ENCODE data around the gene MDGA2. TPM values are rescaled to one million over a fixed set of nuclear protein-coding genes. Genes with fewer than 3 reads are reported as not detected.

MDGA2 gene
- total and polyA plus RNA-seq, 2 of the 8 experiments (the other 6 are each of a cell fraction or from before 2014, with no cell fraction given), result 0.11 to 0.69 TPM

DNA sequence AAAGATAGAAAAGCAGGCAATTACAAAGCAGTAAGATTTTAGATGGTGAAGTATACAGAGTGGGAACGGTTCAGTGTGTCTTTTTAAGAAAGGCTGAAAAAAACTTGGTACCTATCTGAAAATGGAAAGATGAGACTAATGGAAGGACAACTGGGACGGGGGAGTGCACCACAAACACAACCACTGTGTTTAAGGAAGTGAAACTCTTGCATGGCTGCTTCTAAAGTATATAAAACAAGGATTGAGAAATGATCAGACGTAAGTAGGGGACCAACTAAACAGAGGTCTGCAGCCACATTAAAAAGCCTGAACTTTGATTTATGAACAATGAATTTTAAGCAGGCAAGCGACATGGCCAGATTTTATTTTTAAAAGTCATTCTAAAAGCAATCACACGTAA, 328.6 kb downstream of the MDGA2 start:
- CTCF ChIA-PET (ENCODE audit: partially characterized antibody), result no interaction called here
- Histone ChIP-seq H3K9ac (replicated peaks in 1 of 4; ENCODE audit: extremely low read depth in 1 of 4, low read depth in 3 of 4, low read length in 3 of 4) (no peak overlapping the region), H3K79me2 (ENCODE audit: control insufficient read depth in 1 of 2, insufficient read depth in 2 of 2, low read length in 2 of 2) (no peaks in the 10 kb centered on the region), H3K9me3 (ENCODE audit: insufficient read depth in 2 of 2, low read depth in 1 of 2, low read length in 1 of 2) (no peaks in the 10 kb centered on the region), H3K27ac (ENCODE audit: low read depth, low read length) (no peak overlapping the region), H3K14ac (ENCODE audit: insufficient read length) (no peak overlapping the region), H3K27me3 (replicated peaks in 1 of 4; ENCODE audit: control insufficient read depth in 3 of 4, extremely low read depth in 1 of 4, insufficient read depth in 3 of 4, low read length in 3 of 4) (no peaks in the 10 kb centered on the region), H4K5ac (ENCODE audit: insufficient read length, low read depth, low read length) (no peak overlapping the region), H2BK15ac (ENCODE audit: low read length) (no peak overlapping the region), H3K18ac (ENCODE audit: extremely low read depth, low read length) (no peak overlapping the region), H4K91ac (replicated peaks; ENCODE audit: insufficient read length, low read length) (no peak overlapping the region), H2BK120ac (replicated peaks; ENCODE audit: low read depth, low read length) (no peak overlapping the region), H2BK12ac (ENCODE audit: low read depth, low read length) (no peak overlapping the region), H3K79me1 (ENCODE audit: low read depth, low read length) (no peaks in the 10 kb centered on the region), H4K8ac (ENCODE audit: extremely low read depth, insufficient read depth, low read length) (no peak overlapping the region), H3K4me1 (replicated peaks in 1 of 4; ENCODE audit: control insufficient read depth in 3 of 4, insufficient read depth in 4 of 4, low read length in 3 of 4) (peaks cover 0 to 7% (median 1%) of the 10 kb centered on the region in 4 experiments; a peak in 2 of 7 replicates), H3K36me3 (ENCODE audit: control insufficient read depth in 2 of 4, insufficient read depth in 4 of 4, low read length in 3 of 4) (no peaks in the 10 kb centered on the region), H2AFZ (ENCODE audit: low read length) (no peak overlapping the region), H3K4me2 (ENCODE audit: insufficient read depth in 1 of 2, low read depth in 2 of 2, low read length in 2 of 2) (no peak overlapping the region), H3K4me3 (ENCODE audit: extremely low read depth in 1 of 4, insufficient read depth in 2 of 4, low read depth in 3 of 4, low read length in 4 of 4) (no peak overlapping the region), H2AK5ac (ENCODE audit: low read depth, low read length) (no peak overlapping the region), H2BK20ac (ENCODE audit: low read length) (no peak overlapping the region), H3K23ac (ENCODE audit: insufficient read length) (no peak overlapping the region), H2BK5ac (ENCODE audit: low read depth, low read length) (no peak overlapping the region), H3K4ac (replicated peaks; ENCODE audit: insufficient read length, low read depth, low read length) (no peak overlapping the region), H3K56ac (replicated peaks; ENCODE audit: insufficient read length, low read depth, low read length) (no peak overlapping the region), H4K20me1 (replicated peaks in 1 of 2; ENCODE audit: control insufficient read depth in 1 of 2, insufficient read depth in 2 of 2, low read length in 2 of 2) (no peaks in the 10 kb centered on the region), H3K23me2 (ENCODE audit: low read depth, low read length) (no peaks in the 10 kb centered on the region)
- WGBS, 2 experiments (ENCODE audit: extremely low coverage in 1 of 2, insufficient coverage in 1 of 2, insufficient read length in 1 of 2, insufficient replicate concordance in 2 of 2, low coverage in 1 of 2, low lambda C conversion rate in 2 of 2, missing lambda C conversion rate in 1 of 2), result 81% methylated on average over 5 of the region's 5 CpGs; no CpG with 5 or more reads in 1 of the 2 experiments
- FAIRE-seq (no peak), DNase-seq (ENCODE audit: low read depth in 1 of 2, low spot score in 2 of 2) (no peak)
- TF ChIP-seq, protein P1, sequence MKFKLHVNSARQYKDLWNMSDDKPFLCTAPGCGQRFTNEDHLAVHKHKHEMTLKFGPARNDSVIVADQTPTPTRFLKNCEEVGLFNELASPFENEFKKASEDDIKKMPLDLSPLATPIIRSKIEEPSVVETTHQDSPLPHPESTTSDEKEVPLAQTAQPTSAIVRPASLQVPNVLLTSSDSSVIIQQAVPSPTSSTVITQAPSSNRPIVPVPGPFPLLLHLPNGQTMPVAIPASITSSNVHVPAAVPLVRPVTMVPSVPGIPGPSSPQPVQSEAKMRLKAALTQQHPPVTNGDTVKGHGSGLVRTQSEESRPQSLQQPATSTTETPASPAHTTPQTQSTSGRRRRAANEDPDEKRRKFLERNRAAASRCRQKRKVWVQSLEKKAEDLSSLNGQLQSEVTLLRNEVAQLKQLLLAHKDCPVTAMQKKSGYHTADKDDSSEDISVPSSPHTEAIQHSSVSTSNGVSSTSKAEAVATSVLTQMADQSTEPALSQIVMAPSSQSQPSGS (IDR thresholded peaks at IDR 0.05; ENCODE audit: low read length), result no peak
- TF ChIP-seq SP4 (IDR thresholded peaks at IDR 0.05; ENCODE audit: low read length), result no peak
- TF ChIP-seq CBX8 (IDR thresholded peaks at IDR 0.05; ENCODE audit: borderline replicate concordance, low read depth, low read length), result no peak
- no peak for TF ChIP-seq PHF8 (conservative IDR thresholded peaks at IDR 0.05; ENCODE audit: low read depth, low read length)
- no peak for TF ChIP-seq POU5F1 (IDR thresholded peaks at IDR 0.05; ENCODE audit: low read depth, low read length)
- TF ChIP-seq EZH2 (IDR thresholded peaks at IDR 0.05; ENCODE audit: low read depth, low read length, severe bottlenecking), result no peak
- TF ChIP-seq JUN (IDR thresholded peaks at IDR 0.05; ENCODE audit: low read depth, low read length), result no peak
- TF ChIP-seq SUZ12 (IDR thresholded peaks at IDR 0.05; ENCODE audit: low read length), result no peak
- no peak for TF ChIP-seq KDM1A (IDR thresholded peaks at IDR 0.05; ENCODE audit: borderline replicate concordance, low read length)
- no peak for TF ChIP-seq RFX5 (IDR thresholded peaks at IDR 0.05; ENCODE audit: borderline replicate concordance, low read depth, low read length)
- no peak for TF ChIP-seq SIRT6 (IDR thresholded peaks at IDR 0.05; ENCODE audit: low read length)
- POLR2A ChIA-PET (ENCODE audit: partially characterized antibody), result no interaction called here

All from H1 (cell line).